ENCODE data around the gene CAMTA1. TPM values are rescaled to one million over a fixed set of nuclear protein-coding genes. Genes with fewer than 3 reads are reported as not detected.
"Not testable (repeated sequence)": the region's sequence is repeated elsewhere in the genome, so short reads cannot be mapped to it uniquely, and the experiment has no call there.

The CAMTA1 gene
- polyA plus RNA-seq, 1 of the 3 experiments (the other 2 are of a cell fraction) = 63.1 TPM

- Histone ChIP-seq H3K4me3 (ENCODE audit: low read depth in 2 of 2, low read length in 1 of 2) (no peak overlapping the region), H3K4me1 (ENCODE audit: control insufficient read depth in 1 of 2, insufficient read depth in 2 of 2, low read depth in 1 of 2, low read length in 1 of 2) (peaks cover 0 to 20% of the 10 kb centered on the region in 2 experiments; a peak in 1 of 4 replicates), H4K20me1 (ENCODE audit: insufficient read depth) (no peaks in the 10 kb centered on the region), H3K9me2 (no peaks in the 10 kb centered on the region), H3K9me3 (no peaks in the 10 kb centered on the region), H3K36me3 (replicated peaks in 1 of 2; ENCODE audit: control insufficient read depth in 1 of 2, insufficient read depth in 2 of 2, low read length in 1 of 2) (no peaks in the 10 kb centered on the region), H3K9ac (no peak overlapping the region), H2AFZ (ENCODE audit: low read depth) (no peak overlapping the region), H3F3A (replicated peaks; ENCODE audit: insufficient read depth) (no peaks in the 10 kb centered on the region), H3K4me2 (no peak overlapping the region), H3K27me3 (ENCODE audit: insufficient read depth) (no peaks in the 10 kb centered on the region), H3K27ac (ENCODE audit: low read depth in 2 of 2, low read length in 1 of 2) (no peak overlapping the region; a peak in 1 of 4 replicates), H3K79me2 (ENCODE audit: insufficient read depth) (no peaks in the 10 kb centered on the region)
- ChIA-PET CTCF (interaction anchor here (0.6 to 2.0 kb wide), 3 partner anchors 33 to 342 kb away, joined by 3 to 4 read pairs (median 3); no protein-coding TSS in a partner anchor), POLR2A (interaction anchor here (2.7 kb wide), 1 partner anchor 11 kb away, joined by 10 read pairs; no protein-coding TSS in a partner anchor)
- DNase-seq = no peak
- WGBS (ENCODE audit: low lambda C conversion rate) = 46% methylated on average over 8 of the region's 10 CpGs
- TF ChIP-seq EZH2phosphoT487 (IDR thresholded peaks at IDR 0.05; ENCODE audit: borderline replicate concordance, low read depth) = no peak
- TF ChIP-seq FOXM1 (IDR thresholded peaks at IDR 0.05; ENCODE audit: low read depth) = no peak
- TF ChIP-seq USF2 (IDR thresholded peaks at IDR 0.05; ENCODE audit: borderline replicate concordance, low read depth, low read length) = no peak
- TF ChIP-seq RXRA (IDR thresholded peaks at IDR 0.05; ENCODE audit: borderline replicate concordance, low read depth) = no peak
- TF ChIP-seq SIN3A (IDR thresholded peaks at IDR 0.05; ENCODE audit: borderline replicate concordance, low read depth, low read length) = no peak
- no peak for TF ChIP-seq GABPA (IDR thresholded peaks at IDR 0.05; ENCODE audit: low read depth)
Measured at GRCh38 chr1:7596126-7596965, 811.1 kb downstream of the CAMTA1 start.

- H3K9me3 ChIP-seq; H3K36me3 ChIP-seq (replicated peaks in 1 of 2; ENCODE audit: control insufficient read depth in 1 of 2, insufficient read depth in 2 of 2, low read length in 1 of 2); H4K20me1 ChIP-seq (ENCODE audit: insufficient read depth); H2AFZ ChIP-seq (ENCODE audit: low read depth); H3K4me2 ChIP-seq; DNase-seq; H3K4me3 ChIP-seq (ENCODE audit: low read depth in 2 of 2, low read length in 1 of 2); H3F3A ChIP-seq (replicated peaks; ENCODE audit: insufficient read depth); CTCF ChIA-PET; H3K27ac ChIP-seq (ENCODE audit: low read depth in 2 of 2, low read length in 1 of 2); POLR2A ChIA-PET; H3K9me2 ChIP-seq; H3K79me2 ChIP-seq (ENCODE audit: insufficient read depth); H3K4me1 ChIP-seq (ENCODE audit: control insufficient read depth in 1 of 2, insufficient read depth in 2 of 2, low read depth in 1 of 2, low read length in 1 of 2); H3K9ac ChIP-seq; H3K27me3 ChIP-seq (ENCODE audit: insufficient read depth): not testable (repeated sequence)
- 52% methylated on average over 2 of the region's 3 CpGs for WGBS (ENCODE audit: low lambda C conversion rate)
Measured at GRCh38 chr1:7598058-7598457, 812.8 kb downstream of the CAMTA1 start.

GRCh38 chr1:7604906-7605305, 819.7 kb downstream of the CAMTA1 start:
- DNase-seq; H3K79me2 ChIP-seq (ENCODE audit: insufficient read depth); H3K36me3 ChIP-seq (replicated peaks in 1 of 2; ENCODE audit: control insufficient read depth in 1 of 2, insufficient read depth in 2 of 2, low read length in 1 of 2); H3K4me3 ChIP-seq (ENCODE audit: low read depth in 2 of 2, low read length in 1 of 2); H3F3A ChIP-seq (replicated peaks; ENCODE audit: insufficient read depth); H3K9me2 ChIP-seq; H3K27me3 ChIP-seq (ENCODE audit: insufficient read depth); POLR2A ChIA-PET; H3K9ac ChIP-seq; H2AFZ ChIP-seq (ENCODE audit: low read depth); H3K4me2 ChIP-seq; H3K27ac ChIP-seq (ENCODE audit: low read depth in 2 of 2, low read length in 1 of 2); H3K9me3 ChIP-seq; H4K20me1 ChIP-seq (ENCODE audit: insufficient read depth); CTCF ChIA-PET: not testable (repeated sequence)
- 71% methylated on average over 1 of the region's 6 CpGs for WGBS (ENCODE audit: low lambda C conversion rate)
- H3K4me1 ChIP-seq (ENCODE audit: control insufficient read depth in 1 of 2, insufficient read depth in 2 of 2, low read depth in 1 of 2, low read length in 1 of 2) = peaks cover 0 to 14% of the 10 kb centered on the region in 2 experiments; a peak in 1 of 4 replicates
